ENCODE results near the gene FBXO42. TPM values are rescaled to one million over a fixed set of nuclear protein-coding genes. Genes with fewer than 3 reads are reported as not detected.
A peak's percentile ranks its signal among the peaks of the same experiment; 100 is the strongest.

The FBXO42 gene
- total and polyA plus RNA-seq, 4 donors, result 5.9 to 9.4 (median 6.5) TPM

DNA sequence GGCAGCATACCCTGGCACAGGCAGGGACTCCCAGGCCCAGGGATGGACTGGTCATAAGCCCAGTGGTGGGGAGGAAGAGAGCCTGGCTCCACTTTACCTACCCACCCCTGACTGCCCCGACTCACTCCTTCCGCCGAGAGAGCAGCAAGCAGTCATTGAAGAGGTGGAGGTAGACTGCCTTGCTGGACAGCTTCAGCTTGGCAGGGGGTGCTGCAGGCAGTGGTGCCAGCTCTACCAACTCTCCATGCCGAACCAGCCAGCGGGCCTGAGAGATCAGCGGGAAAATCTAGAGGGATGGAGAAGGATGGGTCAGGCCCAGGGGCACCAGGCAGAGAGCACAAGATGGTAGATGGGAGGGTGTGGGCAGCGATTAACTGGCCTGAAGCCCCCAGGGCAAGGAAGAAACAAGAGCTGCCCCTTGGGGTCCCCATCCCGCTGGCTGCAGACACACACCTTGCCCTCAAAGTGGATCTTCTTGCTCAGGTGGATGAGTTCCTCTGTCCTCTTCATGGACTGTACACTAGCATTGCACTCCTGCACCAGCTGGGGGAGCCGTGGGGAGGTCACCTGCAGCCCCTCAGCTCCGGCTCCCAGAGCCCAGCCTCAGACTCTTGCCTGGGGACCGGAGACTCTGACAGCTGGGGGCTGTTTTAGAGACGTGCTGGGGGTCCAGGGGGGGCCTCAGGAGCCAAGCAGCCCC lies 147.5 kb downstream of the FBXO42 start:
- Histone ChIP-seq H3K27me3 (ENCODE audit: control insufficient read depth in 4 of 4, insufficient read depth in 4 of 4, low read length in 3 of 4) (no peaks in the 10 kb centered on the region), H3K4me3 (ENCODE audit: low read depth in 1 of 3, low read length in 3 of 3) (no peak overlapping the region), H3K9ac (ENCODE audit: low read depth in 1 of 2, low read length in 2 of 2) (no peak overlapping the region), H3K4me1 (ENCODE audit: control insufficient read depth in 4 of 4, insufficient read depth in 4 of 4, low read length in 3 of 4) (peaks cover 0 to 7% (median under 1%) of the 10 kb centered on the region in 4 donors), H3K36me3 (ENCODE audit: control insufficient read depth in 4 of 4, insufficient read depth in 3 of 4, low read depth in 1 of 4, low read length in 3 of 4) (no peaks in the 10 kb centered on the region), H3K27ac (ENCODE audit: low read depth in 1 of 2, low read length in 2 of 2) (no peak overlapping the region), H3K9me3 (ENCODE audit: control insufficient read depth in 4 of 4, low read length in 3 of 4) (no peaks in the 10 kb centered on the region)
- DNase-seq (ENCODE audit: low spot score), result peak; percentile 61
- TF ChIP-seq, protein P1, sequence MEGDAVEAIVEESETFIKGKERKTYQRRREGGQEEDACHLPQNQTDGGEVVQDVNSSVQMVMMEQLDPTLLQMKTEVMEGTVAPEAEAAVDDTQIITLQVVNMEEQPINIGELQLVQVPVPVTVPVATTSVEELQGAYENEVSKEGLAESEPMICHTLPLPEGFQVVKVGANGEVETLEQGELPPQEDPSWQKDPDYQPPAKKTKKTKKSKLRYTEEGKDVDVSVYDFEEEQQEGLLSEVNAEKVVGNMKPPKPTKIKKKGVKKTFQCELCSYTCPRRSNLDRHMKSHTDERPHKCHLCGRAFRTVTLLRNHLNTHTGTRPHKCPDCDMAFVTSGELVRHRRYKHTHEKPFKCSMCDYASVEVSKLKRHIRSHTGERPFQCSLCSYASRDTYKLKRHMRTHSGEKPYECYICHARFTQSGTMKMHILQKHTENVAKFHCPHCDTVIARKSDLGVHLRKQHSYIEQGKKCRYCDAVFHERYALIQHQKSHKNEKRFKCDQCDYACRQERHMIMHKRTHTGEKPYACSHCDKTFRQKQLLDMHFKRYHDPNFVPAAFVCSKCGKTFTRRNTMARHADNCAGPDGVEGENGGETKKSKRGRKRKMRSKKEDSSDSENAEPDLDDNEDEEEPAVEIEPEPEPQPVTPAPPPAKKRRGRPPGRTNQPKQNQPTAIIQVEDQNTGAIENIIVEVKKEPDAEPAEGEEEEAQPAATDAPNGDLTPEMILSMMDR (IDR thresholded peaks at IDR 0.05; ENCODE audit: low read depth, low read length, missing input control), result peak; percentile 22
- TF ChIP-seq TAF1 (conservative IDR thresholded peaks at IDR 0.05), result no peak
- peak in 1 of 2 donors; percentile 61 for TF ChIP-seq RAD21 (IDR thresholded peaks at IDR 0.05)
- 87% methylated on average over 12 of the region's 12 CpGs for WGBS

DNA sequence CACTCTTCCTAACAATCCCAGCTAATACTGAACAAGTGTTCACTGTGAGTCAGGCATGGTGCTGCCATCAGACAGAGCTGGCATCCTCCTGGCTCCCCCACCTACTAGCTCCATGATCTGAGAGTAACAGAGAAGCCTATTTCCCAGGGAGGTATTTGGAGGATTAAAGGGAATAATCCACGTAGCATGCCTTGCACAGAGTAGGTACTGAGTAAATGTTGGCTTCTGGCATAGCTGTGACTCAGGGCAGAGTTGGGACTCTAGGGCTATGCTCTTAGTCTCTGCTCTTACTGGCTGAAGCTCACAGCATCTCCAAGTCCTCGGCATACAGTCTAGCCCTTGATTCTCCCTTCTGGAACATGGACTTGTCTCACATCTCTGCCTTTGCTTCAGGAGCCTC lies 148.1 kb downstream of the FBXO42 start:
- H3K27ac ChIP-seq (ENCODE audit: low read depth in 1 of 2, low read length in 2 of 2), result no peak overlapping the region
- H3K9ac ChIP-seq (ENCODE audit: low read depth in 1 of 2, low read length in 2 of 2), result no peak overlapping the region
- TF ChIP-seq GABPA (IDR thresholded peaks at IDR 0.05 in 1 of 2, conservative IDR thresholded peaks at IDR 0.05 in 1 of 2) (no peak), RAD21 (IDR thresholded peaks at IDR 0.05) (no peak), NR2F2 (IDR thresholded peaks at IDR 0.05) (no peak), SP1 (IDR thresholded peaks at IDR 0.05) (no peak), EGR1 (IDR thresholded peaks at IDR 0.05; ENCODE audit: low read depth in 2 of 2) (no peak), FOXA2 (IDR thresholded peaks at IDR 0.05) (no peak)
- TF ChIP-seq, protein P2, sequence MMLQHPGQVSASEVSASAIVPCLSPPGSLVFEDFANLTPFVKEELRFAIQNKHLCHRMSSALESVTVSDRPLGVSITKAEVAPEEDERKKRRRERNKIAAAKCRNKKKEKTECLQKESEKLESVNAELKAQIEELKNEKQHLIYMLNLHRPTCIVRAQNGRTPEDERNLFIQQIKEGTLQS (IDR thresholded peaks at IDR 0.05), result no peak
- H3K4me1 ChIP-seq (ENCODE audit: control insufficient read depth in 4 of 4, insufficient read depth in 4 of 4, low read length in 3 of 4), result peaks cover 0 to 7% (median under 1%) of the 10 kb centered on the region in 4 donors
- H3K36me3 ChIP-seq (ENCODE audit: control insufficient read depth in 4 of 4, insufficient read depth in 3 of 4, low read depth in 1 of 4, low read length in 3 of 4), result no peaks in the 10 kb centered on the region
- no peaks in the 10 kb centered on the region for H3K27me3 ChIP-seq (ENCODE audit: control insufficient read depth in 4 of 4, insufficient read depth in 4 of 4, low read length in 3 of 4)
- no peak overlapping the region for H3K4me3 ChIP-seq (ENCODE audit: low read depth in 1 of 3, low read length in 3 of 3)
- DNase-seq (ENCODE audit: low spot score), result no peak
- no peaks in the 10 kb centered on the region for H3K9me3 ChIP-seq (ENCODE audit: control insufficient read depth in 4 of 4, low read length in 3 of 4)
- WGBS, result 91% methylated on average over 2 of the region's 2 CpGs

- Histone ChIP-seq H3K9me3 (ENCODE audit: control insufficient read depth in 4 of 4, low read length in 3 of 4) (no peaks in the 10 kb centered on the region), H3K27me3 (ENCODE audit: control insufficient read depth in 4 of 4, insufficient read depth in 4 of 4, low read length in 3 of 4) (no peaks in the 10 kb centered on the region), H3K4me1 (ENCODE audit: control insufficient read depth in 4 of 4, insufficient read depth in 4 of 4, low read length in 3 of 4) (peaks cover 0 to 7% (median under 1%) of the 10 kb centered on the region in 4 donors), H3K9ac (ENCODE audit: low read depth in 1 of 2, low read length in 2 of 2) (no peak overlapping the region), H3K36me3 (ENCODE audit: control insufficient read depth in 4 of 4, insufficient read depth in 3 of 4, low read depth in 1 of 4, low read length in 3 of 4) (no peaks in the 10 kb centered on the region), H3K27ac (ENCODE audit: low read depth in 1 of 2, low read length in 2 of 2) (no peak overlapping the region), H3K4me3 (ENCODE audit: low read depth in 1 of 3, low read length in 3 of 3) (no peak overlapping the region)
- TF ChIP-seq FOXA2 (IDR thresholded peaks at IDR 0.05) (no peak), EGR1 (IDR thresholded peaks at IDR 0.05; ENCODE audit: low read depth in 2 of 2) (no peak), SP1 (IDR thresholded peaks at IDR 0.05) (no peak), TAF1 (conservative IDR thresholded peaks at IDR 0.05) (no peak)
- WGBS, result 59% methylated on average over 3 of the region's 3 CpGs
- no peak for DNase-seq (ENCODE audit: low spot score)
Measured at GRCh38 chr1:16203550-16203949, 148.7 kb downstream of the FBXO42 start.
